Tibial nerve (tissue), 4 donors: ENCODE data around the gene WWC1. TPM values are rescaled to one million over a fixed set of nuclear protein-coding genes. Genes with fewer than 3 reads are reported as not detected.

ENCODE experiments used
- DNase-seq, 2 donors: peaks; one replicate each; pipeline ENCODE4 v3.0.0-alpha.2; 2019; ENCODE audit warnings: low spot score in 2 of 2
- H3K27ac ChIP-seq, 4 donors: fragments of 200-600 bp; sonication (generic) in 3 of 4; one replicate each; pipeline ENCODE4 v1.5.1; 2017 to 2019; ENCODE audit warnings: mild to moderate bottlenecking in 1 of 4
- H3K27me3 ChIP-seq, 2 donors: fragments of 200-600 bp; sonication (generic) in 1 of 2; one replicate each; pipeline versions ENCODE4 v1.5.1 to v1.6.0; 2017 to 2019
- H3K36me3 ChIP-seq, 3 donors: fragments of 200-600 bp; sonication (generic); one replicate each; pipeline ENCODE4 v1.5.1; 2018 to 2019
- H3K4me1 ChIP-seq, 4 donors: fragments of 200-600 bp; sonication (generic) in 3 of 4; one replicate each; pipeline ENCODE4 v1.5.1; 2017 to 2019
- H3K4me3 ChIP-seq, 4 donors: fragments of 200-600 bp; sonication (generic) in 3 of 4; one replicate each; pipeline ENCODE4 v1.5.1; 2017 to 2019; ENCODE audit warnings: mild to moderate bottlenecking in 1 of 4, moderate library complexity in 1 of 4
- H3K9me3 ChIP-seq, 4 donors: fragments of 200-600 bp; sonication (generic) in 3 of 4; one replicate each; pipeline ENCODE4 v1.5.1; 2017 to 2019
- CTCF ChIP-seq, 5 experiments: fragments of 200-600 bp in 3 of 5; fragments of 450-650 bp in 2 of 5; sonication (generic) in 3 of 5; IDR thresholded peaks; one replicate each; pipeline ENCODE4 v1.5.1; 2016 to 2019; ENCODE audit warnings: antibody characterized with exemption in 5 of 5, mild to moderate bottlenecking in 3 of 5, moderate library complexity in 2 of 5
- EP300 ChIP-seq, 2 donors: sonication (generic); formaldehyde crosslinking; IDR thresholded peaks; one replicate each; pipeline ENCODE4 v1.6.1; 2017; ENCODE audit warnings: antibody characterized with exemption in 2 of 2, mild to moderate bottlenecking in 1 of 2
- POLR2A ChIP-seq, 2 donors: fragments of 450-650 bp; IDR thresholded peaks; one replicate each; pipeline ENCODE4 v1.6.1; 2017; ENCODE audit warnings: antibody characterized with exemption in 2 of 2, mild to moderate bottlenecking in 2 of 2, moderate library complexity in 2 of 2
- WGBS, 2 donors: methylation state at CpG; one replicate each; pipeline ENCODE4 v1.1.5; 2018; 5-methylcytosine and 5-hydroxymethylcytosine counted together
- total RNA-seq, 4 donors: library from RNA; depleted of rRNA; stranded (reverse); fragments of >200 nt; gene quantifications; one replicate each; pipeline ENCODE4 v1.1.0, GENCODE V29; 2016

The WWC1 gene
- total RNA-seq, 4 donors from 2014 or later, result 0.78 to 3.3 (median 1.00) TPM

DNA sequence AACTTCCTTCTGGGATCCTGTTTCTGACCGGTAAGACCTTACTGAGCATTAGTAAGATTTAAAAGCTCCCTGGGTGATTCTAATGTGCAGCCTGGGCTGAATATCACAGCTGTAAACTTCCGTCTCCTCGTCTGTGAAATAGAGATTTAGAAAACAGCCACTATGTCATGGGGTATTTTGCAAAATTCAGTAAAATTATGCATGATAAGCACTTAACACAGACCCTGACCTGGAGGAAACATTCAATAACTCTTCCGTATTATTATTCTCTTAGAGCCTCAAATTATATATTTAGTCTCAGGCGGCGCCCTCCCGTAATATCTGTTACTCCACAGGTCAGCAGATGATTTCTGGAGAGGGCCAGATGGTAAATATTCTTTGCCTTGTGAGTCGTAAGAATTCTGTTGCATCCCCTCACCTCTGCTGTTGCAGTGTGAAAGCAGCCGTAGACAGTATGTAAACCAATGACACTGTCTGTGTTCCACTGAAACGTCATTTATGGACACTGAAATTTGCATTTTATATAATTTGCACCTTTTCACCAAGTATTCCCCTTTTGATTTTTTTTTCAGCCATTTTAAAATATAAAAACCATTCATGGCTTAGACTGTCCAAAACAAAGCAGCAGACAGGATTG lies 155.7 kb downstream of the WWC1 start:
- Histone ChIP-seq H3K9me3 (no peaks in the 10 kb centered on the region), H3K27me3 (no peaks in the 10 kb centered on the region), H3K27ac (no peak overlapping the region), H3K4me1 (no peaks in the 10 kb centered on the region), H3K4me3 (no peak overlapping the region), H3K36me3 (no peaks in the 10 kb centered on the region)
- DNase-seq, result no peak
- TF ChIP-seq CTCF (IDR thresholded peaks at IDR 0.05) (no peak), EP300 (IDR thresholded peaks at IDR 0.05) (no peak), POLR2A (IDR thresholded peaks at IDR 0.05) (no peak)
- 71 to 73% methylated on average over 10 of the region's 10 CpGs for WGBS, 2 donors

DNA sequence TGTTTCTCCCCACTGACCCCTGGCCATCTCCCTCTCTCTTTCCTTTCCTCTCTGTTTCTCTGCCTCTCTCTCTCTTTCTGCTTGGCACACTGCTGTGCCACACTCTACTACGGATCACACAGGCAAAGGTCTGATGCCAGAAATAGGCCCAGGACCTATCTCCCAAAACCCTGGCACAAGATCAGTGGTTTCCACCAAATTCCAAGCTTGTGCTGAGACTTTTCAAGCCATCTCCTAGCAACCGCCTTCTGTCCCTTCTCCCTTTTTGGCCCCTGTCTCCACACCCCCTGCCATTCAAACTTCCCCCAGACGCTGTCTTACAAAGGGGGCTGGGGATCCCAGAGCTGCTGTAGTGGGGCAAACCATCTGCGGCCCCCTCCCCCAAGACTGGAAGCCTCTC lies 156.4 kb downstream of the WWC1 start:
- H3K36me3 ChIP-seq, result no peaks in the 10 kb centered on the region
- DNase-seq, result no peak
- H3K9me3 ChIP-seq, result no peaks in the 10 kb centered on the region
- 64 to 73% methylated on average over 4 of the region's 4 CpGs for WGBS, 2 donors
- no peak overlapping the region for H3K27ac ChIP-seq
- H3K4me3 ChIP-seq, result no peak overlapping the region
- no peaks in the 10 kb centered on the region for H3K27me3 ChIP-seq
- TF ChIP-seq POLR2A (IDR thresholded peaks at IDR 0.05) (no peak), EP300 (IDR thresholded peaks at IDR 0.05) (no peak)
- no peaks in the 10 kb centered on the region for H3K4me1 ChIP-seq

GRCh38 chr5:168449166-168449565 lies 157.7 kb downstream of the WWC1 start:
- H3K27ac ChIP-seq, result no peak overlapping the region
- 90 to 91% methylated on average over 2 of the region's 2 CpGs for WGBS, 2 donors
- no peak for TF ChIP-seq CTCF (IDR thresholded peaks at IDR 0.05)
- no peak for TF ChIP-seq EP300 (IDR thresholded peaks at IDR 0.05)
- TF ChIP-seq POLR2A (IDR thresholded peaks at IDR 0.05), result no peak
- DNase-seq, result no peak
- no peaks in the 10 kb centered on the region for H3K36me3 ChIP-seq
- H3K4me1 ChIP-seq, result no peaks in the 10 kb centered on the region
- no peak overlapping the region for H3K4me3 ChIP-seq
- no peaks in the 10 kb centered on the region for H3K9me3 ChIP-seq
- H3K27me3 ChIP-seq, result no peaks in the 10 kb centered on the region

- TF ChIP-seq CTCF (IDR thresholded peaks at IDR 0.05) (no peak), EP300 (IDR thresholded peaks at IDR 0.05) (no peak), POLR2A (IDR thresholded peaks at IDR 0.05) (no peak)
- Histone ChIP-seq H3K27me3 (no peaks in the 10 kb centered on the region), H3K4me1 (no peaks in the 10 kb centered on the region), H3K9me3 (no peaks in the 10 kb centered on the region), H3K27ac (no peak overlapping the region), H3K36me3 (no peaks in the 10 kb centered on the region), H3K4me3 (no peak overlapping the region)
- WGBS, 2 donors, result 78 to 94% methylated on average over 3 of the region's 3 CpGs
- no peak for DNase-seq
These were observed 160.1 kb downstream of the WWC1 start for GRCh38 chr5:168451565-168451964.

- Histone ChIP-seq H3K4me1 (no peaks in the 10 kb centered on the region), H3K27me3 (no peaks in the 10 kb centered on the region), H3K9me3 (peaks cover 0 to 2% (median 0%) of the 10 kb centered on the region in 4 donors), H3K36me3 (no peaks in the 10 kb centered on the region), H3K4me3 (no peak overlapping the region), H3K27ac (no peak overlapping the region)
- TF ChIP-seq CTCF (IDR thresholded peaks at IDR 0.05) (no peak), POLR2A (IDR thresholded peaks at IDR 0.05) (no peak), EP300 (IDR thresholded peaks at IDR 0.05) (no peak)
- no peak for DNase-seq
- WGBS, 2 donors, result 92 to 95% methylated on average over 12 of the region's 12 CpGs
These were observed 163.8 kb downstream of the WWC1 start for GRCh38 chr5:168455201-168455600.
